Skeletal muscle satellite cell (primary cell): Measurements from ENCODE around the gene DTNBP1. TPM values are rescaled to one million over a fixed set of nuclear protein-coding genes. Genes with fewer than 3 reads are reported as not detected.
A peak's percentile ranks its signal among the peaks of the same experiment; 100 is the strongest.

Experiments
- H3K27me3 ChIP-seq: 2 replicates; pipeline ENCODE4 v1.7.0; 2013; ENCODE audit warnings: low read length; ENCODE audit not compliant: control insufficient read depth, insufficient read depth
- H3K36me3 ChIP-seq: 2 replicates; pipeline ENCODE4 v1.7.0; 2013; ENCODE audit warnings: mild to moderate bottlenecking, control low read depth, low read length; ENCODE audit not compliant: insufficient read depth
- H3K4me1 ChIP-seq: 2 replicates; pipeline ENCODE4 v1.7.0; 2013; ENCODE audit warnings: low read length; ENCODE audit not compliant: control insufficient read depth, insufficient read depth
- H3K4me2 ChIP-seq: 2 replicates; pipeline ENCODE4 v1.7.0; 2013; ENCODE audit warnings: mild to moderate bottlenecking, low read length
- H3K4me3 ChIP-seq: 2 replicates; pipeline ENCODE4 v1.7.0; 2013; ENCODE audit warnings: low read length
- H3K9ac ChIP-seq: 2 replicates; pipeline ENCODE4 v1.7.0; 2013; ENCODE audit warnings: mild to moderate bottlenecking, low read depth, low read length, moderate library complexity
- H3K9me3 ChIP-seq: replicated peaks from 2 replicates; pipeline ENCODE4 v1.7.0; 2013; ENCODE audit warnings: mild to moderate bottlenecking, control low read depth, low read length
- total RNA-seq: library from RNA; depleted of rRNA; stranded (reverse); fragments of >200 nt; gene quantifications from 2 replicates; pipeline ENCODE4 v1.2.3, GENCODE V29; 2012; rRNA removed

DTNBP1 gene
- total RNA-seq: 2.6 and 5.6 TPM in 2 replicates

- H3K4me3 ChIP-seq: peak within 1 kb of the TSS; percentile 97
- peaks cover 4% of the 10 kb centered on the region for H3K36me3 ChIP-seq
- peaks cover 18% of the 10 kb centered on the region for H3K27me3 ChIP-seq
- H3K9me3 ChIP-seq: no peaks in the 10 kb centered on the region
- H3K4me1 ChIP-seq: peaks cover 4% of the 10 kb centered on the region
- peak within 1 kb of the TSS; percentile 81 for H3K9ac ChIP-seq
- peak within 1 kb of the TSS; percentile 99 for H3K4me2 ChIP-seq
These were observed at the start of gene DTNBP1 for GRCh38 chr6:15662326-15663129. Gene DTNBP1 (minus strand): TSS chr6:15663028. CDS start chr6:15662869, 159 bp downstream.

GRCh38 chr6:15709651-15710269 lies 46.9 kb upstream of the DTNBP1 start:
- Histone ChIP-seq H3K4me1 (no peaks in the 10 kb centered on the region), H3K36me3 (no peaks in the 10 kb centered on the region), H3K9me3 (no peaks in the 10 kb centered on the region), H3K4me2 (no peak overlapping the region), H3K9ac (no peak overlapping the region), H3K27me3 (no peaks in the 10 kb centered on the region), H3K4me3 (no peak overlapping the region)

- H3K9ac ChIP-seq: no peak overlapping the region
- no peaks in the 10 kb centered on the region for H3K27me3 ChIP-seq
- no peaks in the 10 kb centered on the region for H3K4me1 ChIP-seq
- no peak overlapping the region for H3K4me3 ChIP-seq
- H3K36me3 ChIP-seq: no peaks in the 10 kb centered on the region
- no peaks in the 10 kb centered on the region for H3K9me3 ChIP-seq
- H3K4me2 ChIP-seq: no peak overlapping the region
These were observed 45.4 kb upstream of the DTNBP1 start for GRCh38 chr6:15708231-15708630.

GRCh38 chr6:15705981-15706380 lies 43.2 kb upstream of the DTNBP1 start:
- no peak overlapping the region for H3K4me2 ChIP-seq
- no peaks in the 10 kb centered on the region for H3K27me3 ChIP-seq
- no peaks in the 10 kb centered on the region for H3K36me3 ChIP-seq
- H3K4me1 ChIP-seq: no peaks in the 10 kb centered on the region
- no peaks in the 10 kb centered on the region for H3K9me3 ChIP-seq
- H3K9ac ChIP-seq: no peak overlapping the region
- no peak overlapping the region for H3K4me3 ChIP-seq

GRCh38 chr6:15698471-15698870 lies 35.6 kb upstream of the DTNBP1 start:
- Histone ChIP-seq H3K4me2 (no peak overlapping the region), H3K36me3 (no peaks in the 10 kb centered on the region), H3K27me3 (peaks cover 25% of the 10 kb centered on the region), H3K9ac (no peak overlapping the region), H3K4me1 (no peaks in the 10 kb centered on the region), H3K4me3 (no peak overlapping the region), H3K9me3 (no peaks in the 10 kb centered on the region)

- no peaks in the 10 kb centered on the region for H3K36me3 ChIP-seq
- H3K4me2 ChIP-seq: no peak overlapping the region
- peaks cover 25% of the 10 kb centered on the region for H3K27me3 ChIP-seq
- H3K4me3 ChIP-seq: no peak overlapping the region
- H3K4me1 ChIP-seq: no peaks in the 10 kb centered on the region
- H3K9ac ChIP-seq: no peak overlapping the region
- H3K9me3 ChIP-seq: no peaks in the 10 kb centered on the region
These were observed 35.1 kb upstream of the DTNBP1 start for GRCh38 chr6:15697895-15698294.

- H3K27me3 ChIP-seq: peaks cover 10% of the 10 kb centered on the region
- peak overlapping the region; percentile 25 for H3K9ac ChIP-seq
- H3K36me3 ChIP-seq: no peaks in the 10 kb centered on the region
- no peaks in the 10 kb centered on the region for H3K9me3 ChIP-seq
- no peaks in the 10 kb centered on the region for H3K4me1 ChIP-seq
- H3K4me2 ChIP-seq: peak overlapping the region; percentile 84
- H3K4me3 ChIP-seq: peak overlapping the region; percentile 65
These were observed 28.5 kb upstream of the DTNBP1 start for GRCh38 chr6:15691250-15691869.

GRCh38 chr6:15690510-15690909 lies 27.7 kb upstream of the DTNBP1 start:
- no peaks in the 10 kb centered on the region for H3K36me3 ChIP-seq
- peak overlapping the region; percentile 45 for H3K4me2 ChIP-seq
- no peaks in the 10 kb centered on the region for H3K4me1 ChIP-seq
- H3K9me3 ChIP-seq: no peaks in the 10 kb centered on the region
- no peak overlapping the region for H3K9ac ChIP-seq
- H3K27me3 ChIP-seq: peaks cover 9% of the 10 kb centered on the region
- H3K4me3 ChIP-seq: no peak overlapping the region

GRCh38 chr6:15689586-15690482 lies 27.0 kb upstream of the DTNBP1 start:
- no peaks in the 10 kb centered on the region for H3K4me1 ChIP-seq
- H3K9ac ChIP-seq: no peak overlapping the region
- no peaks in the 10 kb centered on the region for H3K9me3 ChIP-seq
- H3K27me3 ChIP-seq: peaks cover 6% of the 10 kb centered on the region
- H3K36me3 ChIP-seq: no peaks in the 10 kb centered on the region
- H3K4me3 ChIP-seq: no peak overlapping the region
- H3K4me2 ChIP-seq: no peak overlapping the region

GRCh38 chr6:15685619-15686018 lies 22.8 kb upstream of the DTNBP1 start:
- Histone ChIP-seq H3K4me2 (no peak overlapping the region), H3K4me3 (no peak overlapping the region), H3K9ac (no peak overlapping the region), H3K27me3 (peaks cover 30% of the 10 kb centered on the region), H3K9me3 (no peaks in the 10 kb centered on the region), H3K4me1 (no peaks in the 10 kb centered on the region), H3K36me3 (no peaks in the 10 kb centered on the region)
